HG03457 (cell line): Measurements from ENCODE around the gene OBP2A.

Experiments
- ATAC-seq: cut with Tn5 transposase; IDR thresholded peaks from one replicate; pipeline ENCODE4 v1.9.1; 2021; ENCODE audit warnings: moderate number of reproducible peaks; ENCODE audit not compliant: unreplicated experiment

Gene OBP2A

DNA sequence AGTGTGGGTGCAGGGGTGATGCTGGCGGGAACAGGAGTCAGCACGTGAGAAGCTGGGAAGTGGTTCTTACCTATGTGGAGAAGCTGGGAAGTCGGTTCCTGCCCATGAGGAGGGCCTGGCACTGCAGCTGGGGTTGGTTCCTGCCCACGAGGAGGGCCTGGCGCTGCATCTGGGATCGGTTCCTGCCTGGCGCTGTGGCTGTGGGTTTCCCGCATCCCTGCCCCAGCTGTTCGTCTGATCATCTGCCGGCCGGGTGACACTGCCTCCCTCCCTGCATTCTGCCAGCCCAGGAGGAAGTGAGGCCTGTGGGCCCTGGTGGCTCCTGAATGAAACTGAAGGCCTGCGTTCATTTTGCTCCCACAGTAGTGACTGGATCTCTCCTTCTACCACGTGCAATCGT lies 5.1 kb downstream of the OBP2A start:
- no peak for ATAC-seq

- no peak for ATAC-seq
Observed at GRCh38 chr9:135551456-135551855, 5.5 kb downstream of the OBP2A start.

DNA sequence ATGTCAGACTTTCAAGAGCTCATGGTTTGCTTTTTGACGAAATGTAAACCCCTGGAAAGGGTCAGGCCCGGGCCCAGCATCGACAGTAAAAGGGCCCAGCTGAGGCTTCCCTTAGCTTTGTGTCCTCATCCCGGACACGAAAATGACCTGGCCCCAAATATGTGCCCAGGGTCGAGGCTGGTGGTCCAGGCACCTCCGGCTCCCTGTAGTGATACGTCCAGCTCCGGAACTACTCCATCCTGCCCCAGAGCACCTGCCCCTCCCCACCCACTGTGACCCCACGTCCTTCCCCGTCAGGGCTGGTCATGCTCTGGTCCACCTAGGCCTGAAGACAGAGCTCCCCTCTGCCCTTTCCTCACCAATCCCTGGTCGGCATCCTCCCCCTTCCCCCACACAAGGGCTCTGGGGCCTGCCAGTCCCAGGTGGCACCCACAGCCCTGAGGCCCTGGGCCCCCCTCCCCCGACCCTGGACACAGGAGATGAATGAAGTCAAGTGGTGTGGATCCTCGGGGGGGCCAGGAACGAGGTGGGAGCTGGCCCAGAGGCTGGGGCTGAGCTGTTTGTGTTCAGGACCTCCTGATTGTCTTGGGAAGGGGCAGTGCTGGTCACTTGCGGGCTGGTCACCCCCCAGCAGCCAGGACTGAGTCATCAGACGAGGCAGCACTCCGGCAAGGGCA lies 6.2 kb downstream of the OBP2A start:
- ATAC-seq = no peak

- no peak for ATAC-seq
Observed at GRCh38 chr9:135552698-135553171, 6.8 kb downstream of the OBP2A start.

- ATAC-seq = no peak
Observed at GRCh38 chr9:135554718-135555117, 8.8 kb downstream of the OBP2A start.

- no peak for ATAC-seq
Observed at GRCh38 chr9:135555203-135555602, 9.3 kb downstream of the OBP2A start.

- ATAC-seq = no peak
Observed at GRCh38 chr9:135555910-135556309, 10.0 kb downstream of the OBP2A start.

- ATAC-seq = no peak
Observed at GRCh38 chr9:135559606-135560005, 13.7 kb downstream of the OBP2A start.

GRCh38 chr9:135561391-135562234 lies 15.7 kb downstream of the OBP2A start, which contains the start of gene PAEP:
Gene PAEP, plus strand, starts transcription at chr9:135561756.
- ATAC-seq = no peak

DNA sequence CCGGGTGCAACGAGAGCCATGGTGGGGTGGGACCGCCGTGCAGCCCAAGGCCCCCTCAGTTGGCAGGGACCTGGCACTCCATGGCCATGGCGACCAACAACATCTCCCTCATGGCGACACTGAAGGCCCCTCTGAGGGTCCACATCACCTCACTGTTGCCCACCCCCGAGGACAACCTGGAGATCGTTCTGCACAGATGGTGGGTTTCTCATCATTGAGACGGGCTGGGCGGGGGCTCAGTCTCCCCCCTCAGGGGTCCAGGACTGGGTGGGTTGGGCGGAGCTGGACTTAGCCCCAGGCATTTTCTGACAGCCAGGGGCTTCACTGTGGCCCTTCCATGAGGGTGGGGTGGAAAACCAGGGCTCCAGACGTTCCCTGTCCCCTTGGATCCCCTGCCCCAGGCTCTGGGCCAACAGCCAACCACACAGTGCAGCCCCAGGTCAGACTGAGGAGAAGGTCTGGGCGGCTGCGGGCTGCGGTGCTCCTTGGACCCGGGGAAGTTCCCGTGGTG lies 16.4 kb downstream of the OBP2A start:
- no peak for ATAC-seq

DNA sequence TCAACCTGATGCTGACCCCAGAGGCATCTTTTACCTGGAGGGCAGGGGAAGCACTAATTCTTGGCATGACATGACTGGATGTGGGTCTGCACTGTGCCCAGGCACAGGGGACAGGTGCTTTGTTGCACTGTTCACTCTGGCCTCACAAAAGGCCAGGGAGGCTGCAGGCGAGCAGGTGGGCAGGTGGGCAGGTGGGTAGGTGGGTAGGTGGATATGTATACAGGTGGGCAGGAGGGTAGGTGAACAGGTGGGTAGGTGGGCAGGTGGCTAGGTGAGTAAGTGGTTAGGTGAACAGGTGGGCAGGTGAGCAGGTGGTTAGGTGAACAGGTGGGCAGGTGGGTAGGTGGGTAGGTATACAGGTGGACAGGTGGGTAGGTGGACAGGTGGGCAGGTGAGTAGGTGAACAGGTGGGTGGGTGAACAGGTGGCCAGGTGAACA lies 17.1 kb downstream of the OBP2A start:
- no peak for ATAC-seq

- ATAC-seq = no peak
Observed at GRCh38 chr9:135563858-135564257, 17.9 kb downstream of the OBP2A start.

GRCh38 chr9:135565141-135565628 lies 19.3 kb downstream of the OBP2A start:
- ATAC-seq = no peak

DNA sequence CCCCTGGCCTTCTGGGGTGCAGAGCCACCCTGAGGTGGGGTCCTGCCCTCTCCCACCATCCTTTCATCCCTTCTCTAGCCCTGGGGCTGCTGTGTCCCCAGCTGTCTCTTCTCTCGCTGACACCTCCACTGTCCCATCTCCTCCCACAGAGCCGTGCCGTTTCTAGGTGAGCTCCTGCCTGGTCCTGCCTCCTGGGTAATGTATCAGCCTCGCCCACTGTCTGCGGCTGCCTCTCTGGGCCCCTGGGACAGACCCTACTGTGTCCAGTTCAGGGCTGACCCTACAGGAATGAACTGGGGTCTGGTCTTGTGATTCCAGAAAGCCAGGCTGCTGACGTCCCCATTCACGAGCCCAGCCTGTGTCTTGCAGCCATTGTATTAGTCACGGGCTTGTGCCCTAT lies 19.7 kb downstream of the OBP2A start:
- ATAC-seq = no peak

GRCh38 chr9:135566552-135566951 lies 20.6 kb downstream of the OBP2A start:
- no peak for ATAC-seq

GRCh38 chr9:135567311-135567710 lies 21.4 kb downstream of the OBP2A start:
- ATAC-seq = no peak

DNA sequence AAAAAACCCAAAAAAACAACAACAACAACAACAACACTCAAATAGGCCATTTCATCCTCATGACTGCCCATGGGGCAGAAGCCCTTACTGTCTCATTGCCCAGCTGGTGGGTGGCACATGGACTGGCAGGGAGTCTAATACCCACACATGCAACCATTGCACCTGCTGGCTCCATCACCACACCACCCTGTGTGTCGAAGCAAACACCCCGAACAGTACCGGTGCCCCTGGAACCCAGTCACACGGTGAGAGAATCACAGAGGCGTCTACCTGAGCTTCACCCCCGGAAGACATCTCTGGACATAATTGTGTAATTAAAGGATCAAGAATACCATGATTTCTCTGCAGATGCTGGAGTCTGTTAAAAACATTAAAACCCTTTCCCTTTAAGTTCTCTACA lies 22.1 kb downstream of the OBP2A start:
- no peak for ATAC-seq

GRCh38 chr9:135570456-135570855 lies 24.5 kb downstream of the OBP2A start:
- no peak for ATAC-seq

- ATAC-seq = no peak
Observed at GRCh38 chr9:135572233-135572632, 26.3 kb downstream of the OBP2A start.

DNA sequence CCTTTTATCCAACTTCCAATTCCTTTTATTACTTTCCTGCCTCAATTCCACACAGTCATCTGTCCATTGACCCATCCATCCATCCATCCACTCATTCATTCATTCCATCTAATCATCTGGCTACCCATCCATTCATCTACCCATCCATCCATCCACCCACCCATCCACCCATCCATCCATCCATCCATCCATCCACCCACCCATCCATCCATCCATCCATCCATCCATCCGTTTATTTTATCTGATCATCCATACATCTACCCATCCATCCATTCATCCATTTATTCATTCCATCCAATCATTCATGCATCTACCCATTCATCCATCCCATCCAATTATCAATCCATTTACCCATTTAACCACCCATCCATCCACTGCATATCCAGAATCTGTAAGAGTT lies 27.2 kb downstream of the OBP2A start:
- ATAC-seq = no peak

- no peak for ATAC-seq
Observed at GRCh38 chr9:135574331-135574730, 28.4 kb downstream of the OBP2A start.

GRCh38 chr9:135574943-135575342 lies 29.0 kb downstream of the OBP2A start:
- no peak for ATAC-seq
